Stimulated activated CD4-positive, alpha-beta T cell treated with anti-CD3 and anti-CD28 coated beads, Interleukin-4, amount 100 ng/mL, for 1 hour (primary cell): ENCODE results near the gene ZSCAN26.
"Not testable (repeated sequence)": the region's sequence is repeated elsewhere in the genome, so short reads cannot be mapped to it uniquely, and the experiment has no call there.

ENCODE experiments used
- DNase-seq: peaks from one replicate; pipeline ENCODE4 v3.0.0-alpha.2; 2020

Gene ZSCAN26

GRCh38 chr6:28258877-28259777 lies 7.8 kb upstream of the ZSCAN26 start, which contains the start of gene NKAPL:
NKAPL (plus strand) TSS chr6:28259297; CDS start chr6:28259372, 75 bp downstream.
- DNase-seq = peak; percentile 70

- no peak for DNase-seq
Measured at GRCh38 chr6:28263922-28264321, 3.0 kb upstream of the ZSCAN26 start.

- DNase-seq = no peak
Measured at GRCh38 chr6:28264834-28265401, 2.0 kb upstream of the ZSCAN26 start.

GRCh38 chr6:28266563-28266961 lies 381 bp upstream of the ZSCAN26 start:
- DNase-seq = no peak

- no peak for DNase-seq
Measured at GRCh38 chr6:28267695-28268059, 734 bp downstream of the ZSCAN26 start.

- no peak for DNase-seq
Measured at GRCh38 chr6:28269492-28269891, 2.5 kb downstream of the ZSCAN26 start.

- DNase-seq = no peak
Measured at GRCh38 chr6:28274888-28275287, 7.9 kb downstream of the ZSCAN26 start.

- DNase-seq = no peak
Measured at GRCh38 chr6:28277746-28278145, 10.8 kb downstream of the ZSCAN26 start.

GRCh38 chr6:28280595-28281287 lies 13.8 kb downstream of the ZSCAN26 start:
- DNase-seq = no peak

GRCh38 chr6:28281288-28282064 lies 14.5 kb downstream of the ZSCAN26 start, which contains the start of gene PGBD1:
PGBD1 (plus strand) TSS chr6:28281572; CDS start chr6:28283814, 2,242 bp downstream.
- peak; percentile 62 for DNase-seq

- no peak for DNase-seq
Measured at GRCh38 chr6:28282926-28283325, 16.0 kb downstream of the ZSCAN26 start.

GRCh38 chr6:28291573-28291972 lies 24.6 kb downstream of the ZSCAN26 start:
- no peak for DNase-seq

- DNase-seq = no peak
Measured at GRCh38 chr6:28295326-28295725, 28.4 kb downstream of the ZSCAN26 start.

GRCh38 chr6:28296520-28297060 lies 29.6 kb downstream of the ZSCAN26 start:
- no peak for DNase-seq

- DNase-seq = no peak
Measured at GRCh38 chr6:28303570-28303969, 36.6 kb downstream of the ZSCAN26 start.

GRCh38 chr6:28306363-28306762 lies 39.4 kb downstream of the ZSCAN26 start:
- DNase-seq = not testable (repeated sequence)

GRCh38 chr6:28311139-28311823 lies 44.3 kb downstream of the ZSCAN26 start:
- DNase-seq = no peak

GRCh38 chr6:28312939-28313338 lies 46.0 kb downstream of the ZSCAN26 start:
- no peak for DNase-seq

- DNase-seq = no peak
Measured at GRCh38 chr6:28315628-28316027, 48.7 kb downstream of the ZSCAN26 start.

- not testable (repeated sequence) for DNase-seq
Measured at GRCh38 chr6:28317866-28318265, 50.9 kb downstream of the ZSCAN26 start.

- no peak for DNase-seq
Measured at GRCh38 chr6:28322661-28323060, 55.7 kb downstream of the ZSCAN26 start.
